NT2/D1 (cell line): ENCODE measurements around the gene CBLN2.

Source experiments
- DNase-seq: peaks from one replicate; pipeline ENCODE4 v3.0.0-alpha.2; 2011; ENCODE audit warnings: low read depth, low spot score
- H3K27me3 ChIP-seq: 2 replicates; pipeline ENCODE4 v1.6.0; 2011; ENCODE audit warnings: mild to moderate bottlenecking; ENCODE audit not compliant: insufficient read length, insufficient read depth
- H3K36me3 ChIP-seq: 2 replicates; pipeline ENCODE4 v1.6.1; 2011; ENCODE audit warnings: mild to moderate bottlenecking, low read length, mixed read lengths; ENCODE audit not compliant: insufficient read depth, insufficient read length
- H3K4me1 ChIP-seq: 2 replicates; pipeline ENCODE4 v1.5.1; 2011; ENCODE audit not compliant: insufficient read depth, insufficient read length
- H3K4me3 ChIP-seq: 2 replicates; pipeline ENCODE4 v1.5.1; 2011; ENCODE audit warnings: low read depth; ENCODE audit not compliant: insufficient read length
- H3K9ac ChIP-seq: 2 replicates; pipeline ENCODE4 v1.6.0; 2011; ENCODE audit warnings: low read depth; ENCODE audit not compliant: insufficient read length
- H3K9me3 ChIP-seq: 2 replicates; pipeline ENCODE4 v1.5.1; 2011; ENCODE audit warnings: mild to moderate bottlenecking, low read length; ENCODE audit not compliant: insufficient read depth
- SUZ12 ChIP-seq: IDR thresholded peaks from 2 replicates; pipeline ENCODE4 v1.6.1; 2011; ENCODE audit not compliant: insufficient read length, insufficient read depth; ENCODE audit errors: extremely low read depth
- YY1 ChIP-seq: IDR thresholded peaks from 2 replicates; pipeline ENCODE4 v1.6.1; 2011; ENCODE audit not compliant: insufficient read length, insufficient read depth
- ZNF274 ChIP-seq: IDR thresholded peaks from 2 replicates; pipeline ENCODE4 v1.6.1; 2011; ENCODE audit warnings: mild to moderate bottlenecking, low read depth, low read length

CBLN2 gene

GRCh38 chr18:72555101-72555500, 11.0 kb upstream of the CBLN2 start:
- H3K4me3 ChIP-seq, result no peak overlapping the region
- no peaks in the 10 kb centered on the region for H3K27me3 ChIP-seq
- no peaks in the 10 kb centered on the region for H3K9me3 ChIP-seq
- TF ChIP-seq SUZ12, result no peak
- TF ChIP-seq YY1, result no peak
- TF ChIP-seq ZNF274, result no peak
- no peak overlapping the region for H3K9ac ChIP-seq
- no peak for DNase-seq
- H3K36me3 ChIP-seq, result no peaks in the 10 kb centered on the region
- no peaks in the 10 kb centered on the region for H3K4me1 ChIP-seq

- Histone ChIP-seq H3K9me3 (no peaks in the 10 kb centered on the region), H3K36me3 (no peaks in the 10 kb centered on the region), H3K4me1 (no peaks in the 10 kb centered on the region), H3K27me3 (peaks cover 69% of the 10 kb centered on the region), H3K4me3 (peak overlapping the region; percentile 42), H3K9ac (no peak overlapping the region)
- no peak for DNase-seq
- no peak for TF ChIP-seq ZNF274
- TF ChIP-seq SUZ12, result no peak
- TF ChIP-seq YY1, result no peak
Observed at GRCh38 chr18:72543357-72544055, 636 bp downstream of the CBLN2 start.

- peak overlapping the region; percentile 42 for H3K4me3 ChIP-seq
Observed at GRCh38 chr18:72542984-72543356, 1.2 kb downstream of the CBLN2 start.

GRCh38 chr18:72542342-72542741, 1.8 kb downstream of the CBLN2 start:
- peak overlapping the region; percentile 42 for H3K4me3 ChIP-seq
- no peak overlapping the region for H3K9ac ChIP-seq
- no peaks in the 10 kb centered on the region for H3K4me1 ChIP-seq
- TF ChIP-seq SUZ12 (peak; percentile 29), YY1 (no peak), ZNF274 (no peak)
- no peak for DNase-seq
- peaks cover 69% of the 10 kb centered on the region for H3K27me3 ChIP-seq
- H3K9me3 ChIP-seq, result no peaks in the 10 kb centered on the region
- no peaks in the 10 kb centered on the region for H3K36me3 ChIP-seq

More at GRCh38 chr18:72542984-72543356, 1.2 kb downstream of the CBLN2 start:
- TF ChIP-seq SUZ12, result no peak
- TF ChIP-seq ZNF274, result no peak
- TF ChIP-seq YY1, result no peak
- no peak for DNase-seq
- Histone ChIP-seq H3K4me1 (no peaks in the 10 kb centered on the region), H3K27me3 (peaks cover 69% of the 10 kb centered on the region), H3K36me3 (no peaks in the 10 kb centered on the region), H3K9me3 (no peaks in the 10 kb centered on the region), H3K9ac (no peak overlapping the region)

GRCh38 chr18:72541871-72542332, 2.2 kb downstream of the CBLN2 start:
- no peaks in the 10 kb centered on the region for H3K4me1 ChIP-seq
- H3K9me3 ChIP-seq, result no peaks in the 10 kb centered on the region
- peak overlapping the region; percentile 42 for H3K4me3 ChIP-seq
- no peak overlapping the region for H3K9ac ChIP-seq
- no peaks in the 10 kb centered on the region for H3K36me3 ChIP-seq
- H3K27me3 ChIP-seq, result peaks cover 69% of the 10 kb centered on the region
- DNase-seq, result no peak
- TF ChIP-seq SUZ12 (no peak), YY1 (no peak), ZNF274 (no peak)

GRCh38 chr18:72539901-72540300, 4.2 kb downstream of the CBLN2 start:
- Histone ChIP-seq H3K4me1 (no peaks in the 10 kb centered on the region), H3K36me3 (no peaks in the 10 kb centered on the region), H3K27me3 (peaks cover 59% of the 10 kb centered on the region), H3K4me3 (no peak overlapping the region), H3K9me3 (no peaks in the 10 kb centered on the region), H3K9ac (no peak overlapping the region)
- no peak for DNase-seq
- TF ChIP-seq YY1, result no peak
- no peak for TF ChIP-seq ZNF274
- TF ChIP-seq SUZ12, result no peak

GRCh38 chr18:72530622-72531021, 13.5 kb downstream of the CBLN2 start:
- DNase-seq, result no peak
- H3K4me1 ChIP-seq, result no peaks in the 10 kb centered on the region
- H3K4me3 ChIP-seq, result no peak overlapping the region
- H3K9ac ChIP-seq, result no peak overlapping the region
- no peaks in the 10 kb centered on the region for H3K27me3 ChIP-seq
- H3K9me3 ChIP-seq, result no peaks in the 10 kb centered on the region
- no peaks in the 10 kb centered on the region for H3K36me3 ChIP-seq
- TF ChIP-seq ZNF274, result no peak
- no peak for TF ChIP-seq YY1
- no peak for TF ChIP-seq SUZ12
